HG03095 (cell line): ENCODE measurements around the gene MRTFA.
A peak's percentile ranks its signal among the peaks of the same experiment; 100 is the strongest.
"Not testable (repeated sequence)": the region's sequence is repeated elsewhere in the genome, so short reads cannot be mapped to it uniquely, and the experiment has no call there.

Source experiments
- ATAC-seq: cut with Tn5 transposase; IDR thresholded peaks from one replicate; pipeline ENCODE4 v1.9.1; 2021; ENCODE audit warnings: moderate library complexity; ENCODE audit not compliant: unreplicated experiment

MRTFA gene

GRCh38 chr22:40500465-40500786 lies 136.1 kb downstream of the MRTFA start:
- ATAC-seq: not testable (repeated sequence)

- no peak for ATAC-seq
These were observed 137.3 kb downstream of the MRTFA start for GRCh38 chr22:40499209-40499623.

- ATAC-seq: no peak
These were observed 137.9 kb downstream of the MRTFA start for GRCh38 chr22:40498420-40499208.

GRCh38 chr22:40493441-40493840 lies 143.1 kb downstream of the MRTFA start:
- ATAC-seq: no peak

- peak; percentile 91 for ATAC-seq
These were observed 144.4 kb downstream of the MRTFA start for GRCh38 chr22:40491990-40492631.

- ATAC-seq: no peak
These were observed 148.8 kb downstream of the MRTFA start for GRCh38 chr22:40487663-40488249.

- ATAC-seq: no peak
These were observed 149.4 kb downstream of the MRTFA start for GRCh38 chr22:40486962-40487602.

- no peak for ATAC-seq
These were observed 150.5 kb downstream of the MRTFA start for GRCh38 chr22:40485813-40486667.

GRCh38 chr22:40484906-40485669 lies 151.4 kb downstream of the MRTFA start:
- ATAC-seq: no peak

- ATAC-seq: no peak
These were observed 153.6 kb downstream of the MRTFA start for GRCh38 chr22:40482886-40483285.

- ATAC-seq: no peak
These were observed 154.1 kb downstream of the MRTFA start for GRCh38 chr22:40482391-40482790.

GRCh38 chr22:40480996-40481395 lies 155.5 kb downstream of the MRTFA start:
- no peak for ATAC-seq

- no peak for ATAC-seq
These were observed 156.5 kb downstream of the MRTFA start for GRCh38 chr22:40479887-40480538.

- ATAC-seq: no peak
These were observed 157.3 kb downstream of the MRTFA start for GRCh38 chr22:40479126-40479800.

- no peak for ATAC-seq
These were observed 158.0 kb downstream of the MRTFA start for GRCh38 chr22:40478338-40479125.

- no peak for ATAC-seq
These were observed 158.7 kb downstream of the MRTFA start for GRCh38 chr22:40477683-40478337.

- ATAC-seq: no peak
These were observed 160.2 kb downstream of the MRTFA start for GRCh38 chr22:40476341-40476740.

- ATAC-seq: no peak
These were observed 162.8 kb downstream of the MRTFA start for GRCh38 chr22:40473703-40474102.
